ENCODE results near the gene SHC1.
A peak's percentile ranks its signal among the peaks of the same experiment; 100 is the strongest.

Gene SHC1

GRCh38 chr1:154957091-154957657, 13.4 kb downstream of the SHC1 start:
- no peak for DNase-seq (ENCODE audit: low read depth in 2 of 2)

- DNase-seq (ENCODE audit: low read depth in 2 of 2), result no peak
These were observed 14.0 kb downstream of the SHC1 start for GRCh38 chr1:154956544-154956941.

- DNase-seq (ENCODE audit: low read depth in 2 of 2), result peak; percentile 58 to 59
These were observed 14.6 kb downstream of the SHC1 start, which contains the start of gene PBXIP1 for GRCh38 chr1:154955718-154956543. Gene PBXIP1, minus strand, starts transcription at chr1:154956099. Its CDS starts 2,378 bp downstream, at chr1:154953721.

- DNase-seq (ENCODE audit: low read depth in 2 of 2), result peak in 1 of 2 donors; percentile 84
These were observed 15.4 kb downstream of the SHC1 start for GRCh38 chr1:154955039-154955717.

GRCh38 chr1:154954541-154954940, 16.0 kb downstream of the SHC1 start:
- DNase-seq (ENCODE audit: low read depth in 2 of 2), result no peak

GRCh38 chr1:154953611-154954038, 16.9 kb downstream of the SHC1 start:
- no peak for DNase-seq (ENCODE audit: low read depth in 2 of 2)

- DNase-seq (ENCODE audit: low read depth in 2 of 2), result no peak
These were observed 17.9 kb downstream of the SHC1 start for GRCh38 chr1:154952664-154953063.

GRCh38 chr1:154951901-154952657, 18.5 kb downstream of the SHC1 start:
- peak in 1 of 2 donors; percentile 44 for DNase-seq (ENCODE audit: low read depth in 2 of 2)

- no peak for DNase-seq (ENCODE audit: low read depth in 2 of 2)
These were observed 22.5 kb downstream of the SHC1 start for GRCh38 chr1:154948079-154948478.

GRCh38 chr1:154945962-154946850, 24.3 kb downstream of the SHC1 start:
- no peak for DNase-seq (ENCODE audit: low read depth in 2 of 2)

- no peak for DNase-seq (ENCODE audit: low read depth in 2 of 2)
These were observed 25.2 kb downstream of the SHC1 start for GRCh38 chr1:154945160-154945961.

- DNase-seq (ENCODE audit: low read depth in 2 of 2), result no peak
These were observed 26.0 kb downstream of the SHC1 start for GRCh38 chr1:154944401-154945159.

- no peak for DNase-seq (ENCODE audit: low read depth in 2 of 2)
These were observed 26.7 kb downstream of the SHC1 start for GRCh38 chr1:154943649-154944400.

GRCh38 chr1:154941333-154942013, 29.1 kb downstream of the SHC1 start:
- no peak for DNase-seq (ENCODE audit: low read depth in 2 of 2)

- no peak for DNase-seq (ENCODE audit: low read depth in 2 of 2)
These were observed 29.8 kb downstream of the SHC1 start for GRCh38 chr1:154940651-154941194.

- no peak for DNase-seq (ENCODE audit: low read depth in 2 of 2)
These were observed 30.4 kb downstream of the SHC1 start for GRCh38 chr1:154940213-154940560.

GRCh38 chr1:154938604-154939399, 31.7 kb downstream of the SHC1 start:
- no peak for DNase-seq (ENCODE audit: low read depth in 2 of 2)

Measured in stimulated activated CD4-positive, alpha-beta T cell treated with anti-CD3 and anti-CD28 coated beads, Interleukin-1b, Interleukin-23, amount 100 ng/mL, for 1 hour (primary cell).